IMR-90 (cell line): ENCODE results near the gene ANKMY1. TPM values are rescaled to one million over a fixed set of nuclear protein-coding genes. Genes with fewer than 3 reads are reported as not detected.
"Not testable (repeated sequence)": the region's sequence is repeated elsewhere in the genome, so short reads cannot be mapped to it uniquely, and the experiment has no call there.

Source experiments
- ATAC-seq: fragments of 200-7000 bp; cut with Tn5 transposase; 2 replicates; pipeline ENCODE4 v1.9.1; 2020; ENCODE audit warnings: low read depth, mild to moderate bottlenecking, moderate library complexity
- BruUV-seq: library from RNA; stranded (reverse); fragments of 400-500 nt; replicated peaks from 2 replicates; lab custom pipeline; 2021; lab: Mats Ljungman, UMichigan
- CTCF ChIA-PET: fragments of 300-600 bp; formaldehyde crosslinking; extraction: SDS; loops from one replicate; lab custom pipeline; 2021; ENCODE audit warnings: antibody characterized with exemption; lab: Yijun Ruan, JAX
- POLR2A ChIA-PET: fragments of 300-600 bp; sonication (Branson Sonifier 250); formaldehyde crosslinking; loops from one replicate; lab custom pipeline; 2022; ENCODE audit warnings: antibody characterized with exemption; ENCODE audit not compliant: unreplicated experiment; lab: Charles Lee
- DNase-seq: peaks from one replicate; pipeline ENCODE4 v3.0.0; 2013
- H2AFZ ChIP-seq: replicated peaks from 2 replicates; pipeline ENCODE3; 2013; ENCODE audit warnings: low read length, mild to moderate bottlenecking; ENCODE audit not compliant: poor library complexity
- H2AK5ac ChIP-seq: 2 replicates; pipeline ENCODE4 v1.6.1; 2013; ENCODE audit warnings: low read depth, low read length, inconsistent platforms
- H2AK9ac ChIP-seq: replicated peaks from 2 replicates; pipeline ENCODE3; 2013; ENCODE audit warnings: mild to moderate bottlenecking, low read depth, low read length, moderate library complexity; ENCODE audit not compliant: poor library complexity
- H2BK120ac ChIP-seq: 2 replicates; pipeline ENCODE4 v1.6.1; 2013; ENCODE audit warnings: low read depth, low read length, inconsistent platforms
- H2BK15ac ChIP-seq: 3 replicates; pipeline ENCODE4 v1.6.1; 2013; ENCODE audit warnings: low read depth, low read length, inconsistent platforms
- H2BK20ac ChIP-seq: 2 replicates; pipeline ENCODE4 v1.6.1; 2013; ENCODE audit warnings: low read depth, mild to moderate bottlenecking, inconsistent platforms, low read length, moderate library complexity
- H2BK5ac ChIP-seq: 2 replicates; pipeline ENCODE4 v1.6.1; 2013; ENCODE audit warnings: mild to moderate bottlenecking, low read depth, low read length, inconsistent platforms; ENCODE audit not compliant: poor library complexity, severe bottlenecking
- H3K14ac ChIP-seq: replicated peaks from 2 replicates; pipeline ENCODE4 v1.6.1; 2013; ENCODE audit warnings: low read depth, low read length, inconsistent platforms
- H3K18ac ChIP-seq: 2 replicates; pipeline ENCODE4 v1.6.1; 2013; ENCODE audit warnings: low read depth, low read length, control low read depth
- H3K23ac ChIP-seq: 2 replicates; pipeline ENCODE4 v1.6.1; 2013; ENCODE audit warnings: low read depth, low read length, inconsistent platforms
- H3K27ac ChIP-seq: 2 replicates; pipeline ENCODE4 v1.5.1; 2013; ENCODE audit warnings: mild to moderate bottlenecking, control low read depth, low read length; ENCODE audit not compliant: insufficient read depth
- H3K27me3 ChIP-seq: 2 replicates; pipeline ENCODE4 v1.6.1; 2013; ENCODE audit warnings: low read length; ENCODE audit not compliant: control insufficient read depth, insufficient read depth
- H3K36me3 ChIP-seq: 2 replicates; pipeline ENCODE4 v1.6.1; 2013; ENCODE audit warnings: low read length, mixed read lengths; ENCODE audit not compliant: control insufficient read depth, insufficient read depth
- H3K4ac ChIP-seq: 2 replicates; pipeline ENCODE4 v1.6.1; 2013; ENCODE audit warnings: low read depth, low read length, inconsistent platforms
- H3K4me1 ChIP-seq: 2 replicates; pipeline ENCODE4 v1.6.1; 2013; ENCODE audit warnings: low read length, mixed read lengths; ENCODE audit not compliant: control insufficient read depth, insufficient read depth
- H3K4me2 ChIP-seq: 2 replicates; pipeline ENCODE4 v1.6.1; 2013; ENCODE audit warnings: low read depth, mild to moderate bottlenecking, control low read depth, low read length, moderate library complexity
- H3K4me3 ChIP-seq: 2 replicates; pipeline ENCODE4 v1.5.1; 2013; ENCODE audit warnings: low read depth, mild to moderate bottlenecking, control low read depth, low read length, moderate library complexity; ENCODE audit not compliant: insufficient read depth
- H3K56ac ChIP-seq: 2 replicates; pipeline ENCODE4 v1.6.1; 2013; ENCODE audit warnings: low read length, inconsistent platforms; ENCODE audit not compliant: insufficient read depth; ENCODE audit errors: extremely low read depth
- H3K79me1 ChIP-seq, 2 experiments: 2 replicates each; pipeline ENCODE4 v1.6.1; 2013; ENCODE audit warnings: low read length in 2 of 2, inconsistent platforms in 1 of 2, low read depth in 1 of 2
- H3K9ac ChIP-seq: 2 replicates; pipeline ENCODE4 v1.6.1; 2013; ENCODE audit warnings: low read depth, low read length, control low read depth
- H3K9me1 ChIP-seq: 2 replicates; pipeline ENCODE4 v1.6.1; 2013; ENCODE audit warnings: low read length, inconsistent platforms; ENCODE audit not compliant: insufficient read depth
- H3K9me3 ChIP-seq: 2 replicates; pipeline ENCODE4 v1.6.1; 2013; ENCODE audit warnings: low read length; ENCODE audit not compliant: control insufficient read depth, insufficient read depth
- H4K20me1 ChIP-seq: 2 replicates; pipeline ENCODE4 v1.6.1; 2013; ENCODE audit warnings: low read length, inconsistent platforms; ENCODE audit not compliant: insufficient read depth
- H4K5ac ChIP-seq: 2 replicates; pipeline ENCODE4 v1.6.1; 2013; ENCODE audit warnings: mild to moderate bottlenecking, low read depth, low read length, control low read depth
- H4K8ac ChIP-seq, 2 experiments: 2 replicates each; pipeline ENCODE4 v1.6.1; 2013; ENCODE audit warnings: low read depth in 2 of 2, low read length in 2 of 2, control low read depth in 1 of 2, inconsistent platforms in 1 of 2
- H4K91ac ChIP-seq: 2 replicates; pipeline ENCODE4 v1.6.1; 2013; ENCODE audit warnings: low read depth, low read length, inconsistent platforms; ENCODE audit not compliant: insufficient read depth
- ELK1 ChIP-seq: fragments of 150-350 bp; IDR thresholded peaks from 2 replicates; pipeline ENCODE4 v1.6.1; 2016; ENCODE audit warnings: low read depth, mild to moderate bottlenecking, low read length, moderate library complexity, borderline replicate concordance
- FOS ChIP-seq: fragments of 150-350 bp; IDR thresholded peaks from 2 replicates; pipeline ENCODE4 v1.6.1; 2016; ENCODE audit warnings: low read depth, low read length
- MAZ ChIP-seq: IDR thresholded peaks from 2 replicates; pipeline ENCODE4 v1.6.1; 2012; ENCODE audit warnings: low read depth, mild to moderate bottlenecking, low read length, improper control_type of control experiment, moderate library complexity, borderline replicate concordance
- MXI1 ChIP-seq: IDR thresholded peaks from 2 replicates; pipeline ENCODE4 v1.6.1; 2012; ENCODE audit warnings: low read depth, mild to moderate bottlenecking, low read length, moderate library complexity, borderline replicate concordance
- RCOR1 ChIP-seq: IDR thresholded peaks from 2 replicates; pipeline ENCODE4 v1.6.1; 2012; ENCODE audit warnings: mild to moderate bottlenecking, low read length, improper control_type of control experiment; ENCODE audit not compliant: insufficient replicate concordance
- WGBS, 2 experiments: methylation state at CpG; one replicate each; pipeline versions ENCODE4 v1.1.5 to v1.1.7; 2013; ENCODE audit warnings: missing lambda C conversion rate in 2 of 2; ENCODE audit not compliant: insufficient read length in 1 of 2; ENCODE audit errors: extremely low coverage in 2 of 2; 5-methylcytosine and 5-hydroxymethylcytosine counted together
- dilution Hi-C: fragments of 300-500 bp; cut with HindIII; formaldehyde crosslinking; loops from one replicate; pipeline ENCODE4 v1.14.3; 2018; ENCODE audit warnings: low sequenced_read_pairs; ENCODE audit not compliant: unreplicated experiment
- in situ Hi-C: fragments of 300-500 bp; cut with MboI; formaldehyde crosslinking; loops from 3 replicates; pipeline ENCODE4 v1.14.3; 2019; ENCODE audit warnings: low sequenced_read_pairs, inconsistent platforms, mixed read lengths
- intact Hi-C: fragments of 100-400 bp; cut with micrococcal nuclease; formaldehyde crosslinking; loops from 2 replicates; pipeline ENCODE4 v1.10.0; 2022
- polyA plus RNA-seq, 3 experiments: library from polyadenylated mRNA; depleted of rRNA; stranded (reverse); fragments of >200 nt; gene quantifications; 2 replicates each; pipeline ENCODE4 v1.2.3, GENCODE V29; 2012; ENCODE audit warnings: low replicate concordance in 1 of 3
- total RNA-seq: library from RNA; depleted of rRNA; stranded (reverse); fragments of >200 nt; gene quantifications from 2 replicates; pipeline ENCODE4 v1.2.3, GENCODE V29; 2012

The ANKMY1 gene
- total and polyA plus RNA-seq, 2 of the 4 experiments (the other 2 are of a cell fraction) = 2.9 to 5.5 TPM

- no peak overlapping the region for H3K18ac ChIP-seq
- H3K9me3 ChIP-seq = peaks cover 19% of the 10 kb centered on the region
- DNase-seq (no peak), ATAC-seq (no peak)
- POLR2A ChIA-PET = no interaction called here
- H3K79me1 ChIP-seq = no peaks in the 10 kb centered on the region; a peak in 1 of 4 replicates
- dilution Hi-C loops (no loop called here), in situ Hi-C loops (no loop called here), intact Hi-C loops (no loop called here)
- no peak overlapping the region for H2AFZ ChIP-seq
- no peak overlapping the region for H3K27ac ChIP-seq
- H3K4ac ChIP-seq = no peak overlapping the region
- CTCF ChIA-PET = no interaction called here
- H2BK20ac ChIP-seq = no peak overlapping the region
- H2BK5ac ChIP-seq = no peak overlapping the region
- H3K23ac ChIP-seq = no peak overlapping the region
- no peak overlapping the region for H2AK5ac ChIP-seq
- no peaks in the 10 kb centered on the region for H3K27me3 ChIP-seq
- H3K9ac ChIP-seq = no peak overlapping the region
- no TSS peak for BruUV-seq
- WGBS, 2 experiments = 88% methylated on average over 6 of the region's 12 CpGs; no CpG with 5 or more reads in 1 of the 2 experiments
- H3K4me1 ChIP-seq = no peaks in the 10 kb centered on the region
- H4K5ac ChIP-seq = no peak overlapping the region
- no peaks in the 10 kb centered on the region for H4K20me1 ChIP-seq
- no peaks in the 10 kb centered on the region; the same call in 1 of the 2 replicates for H3K9me1 ChIP-seq
- peaks cover 14% of the 10 kb centered on the region; the same call in 1 of the 2 replicates for H3K36me3 ChIP-seq
- H4K8ac ChIP-seq = no peak overlapping the region
- H3K14ac ChIP-seq = no peak overlapping the region
- no peak overlapping the region for H2BK120ac ChIP-seq
- H3K4me2 ChIP-seq = no peak overlapping the region
- no peak overlapping the region for H3K4me3 ChIP-seq
- no peak overlapping the region for H3K56ac ChIP-seq
- no peak overlapping the region for H4K91ac ChIP-seq
- TF ChIP-seq MXI1 (no peak), FOS (no peak), MAZ (no peak), RCOR1 (no peak), ELK1 (no peak)
- H2BK15ac ChIP-seq = no peak overlapping the region
- H2AK9ac ChIP-seq = no peak overlapping the region
These were observed 35.4 kb downstream of the ANKMY1 start for GRCh38 chr2:240522406-240522805.

DNA sequence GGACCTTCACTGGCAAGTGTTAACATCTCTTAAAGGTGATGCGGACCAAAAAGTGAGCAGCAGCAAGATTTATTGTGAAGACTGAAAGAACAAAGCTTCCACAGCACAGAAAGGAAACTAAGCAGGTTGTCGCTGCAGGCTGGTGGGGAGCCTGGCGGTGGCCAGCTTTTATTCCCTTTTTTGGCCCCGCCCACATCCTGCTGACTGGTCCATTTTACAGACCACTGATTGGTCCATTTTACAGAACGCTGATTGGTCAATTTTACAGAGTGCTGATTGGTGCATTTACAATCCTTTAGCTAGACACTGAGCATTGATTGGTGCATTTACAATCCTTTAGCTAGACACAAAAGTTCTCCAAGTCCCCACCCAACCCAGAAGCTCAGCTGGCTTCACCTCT lies 35.9 kb downstream of the ANKMY1 start:
- H3K36me3 ChIP-seq = peaks cover 14% of the 10 kb centered on the region; the same call in 1 of the 2 replicates
- H3K27me3 ChIP-seq, intact Hi-C loops, H3K14ac ChIP-seq, H3K4me3 ChIP-seq, H4K8ac ChIP-seq, H3K79me1 ChIP-seq, H4K5ac ChIP-seq, BruUV-seq, H4K20me1 ChIP-seq, H2BK15ac ChIP-seq, H3K4ac ChIP-seq, H2BK20ac ChIP-seq, H2AK5ac ChIP-seq, H2BK120ac ChIP-seq, H2AFZ ChIP-seq, H3K4me2 ChIP-seq, dilution Hi-C loops, H3K23ac ChIP-seq, H3K9ac ChIP-seq, in situ Hi-C loops, CTCF ChIA-PET, H3K4me1 ChIP-seq, H3K18ac ChIP-seq, DNase-seq, H4K91ac ChIP-seq, H3K9me1 ChIP-seq, H2BK5ac ChIP-seq, H3K27ac ChIP-seq, ATAC-seq, POLR2A ChIA-PET, H3K56ac ChIP-seq, H2AK9ac ChIP-seq: not testable (repeated sequence)
- 100% methylated on average over 4 of the region's 5 CpGs; no CpG with 5 or more reads in 1 of the 2 experiments for WGBS, 2 experiments
- peaks cover 19% of the 10 kb centered on the region for H3K9me3 ChIP-seq
